Measurements from ENCODE around the gene RNF112.
"Not testable (repeated sequence)": the region's sequence is repeated elsewhere in the genome, so short reads cannot be mapped to it uniquely, and the experiment has no call there.

The RNF112 gene

DNA sequence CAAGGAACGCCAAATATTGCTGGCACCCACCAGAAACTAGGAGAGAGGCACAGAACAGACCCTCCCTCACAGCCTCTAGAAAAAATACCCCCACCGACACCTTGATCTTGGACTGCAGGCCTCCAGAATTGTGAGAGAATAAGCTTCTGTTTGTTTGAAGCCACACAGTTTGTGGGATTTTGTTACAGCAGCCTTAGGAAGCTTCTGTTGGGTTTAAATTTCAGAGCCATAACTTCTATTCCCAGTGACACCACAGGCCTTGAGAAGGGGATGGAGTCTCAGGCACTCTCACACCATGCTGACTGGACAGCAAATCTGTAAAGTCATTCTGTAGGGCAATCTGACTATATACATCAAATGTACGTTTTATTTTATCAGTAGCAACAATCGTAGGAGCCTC, 38.6 kb downstream of the RNF112 start:
- H3K9me3 ChIP-seq (ENCODE audit: control insufficient read depth, insufficient read depth, low read length): no peaks in the 10 kb centered on the region

GRCh38 chr17:19453296-19453695, 42.3 kb downstream of the RNF112 start:
- H3K36me3 ChIP-seq (ENCODE audit: insufficient read depth, low read length): no peaks in the 10 kb centered on the region
- H3K9ac ChIP-seq (ENCODE audit: low read depth, low read length): no peak overlapping the region
- H3K9me3 ChIP-seq (ENCODE audit: control insufficient read depth, insufficient read depth, low read length): no peaks in the 10 kb centered on the region
- H3K4me1 ChIP-seq (ENCODE audit: insufficient read depth, low read length): peaks cover 33% of the 10 kb centered on the region

More for the DNA sequence above, 38.6 kb downstream of the RNF112 start:
- Histone ChIP-seq H3K36me3 (ENCODE audit: insufficient read depth, low read length) (no peaks in the 10 kb centered on the region), H3K9ac (ENCODE audit: low read depth, low read length) (no peak overlapping the region), H3K4me1 (ENCODE audit: insufficient read depth, low read length) (peaks cover 17% of the 10 kb centered on the region; the same call in 1 of the 2 replicates)

DNA sequence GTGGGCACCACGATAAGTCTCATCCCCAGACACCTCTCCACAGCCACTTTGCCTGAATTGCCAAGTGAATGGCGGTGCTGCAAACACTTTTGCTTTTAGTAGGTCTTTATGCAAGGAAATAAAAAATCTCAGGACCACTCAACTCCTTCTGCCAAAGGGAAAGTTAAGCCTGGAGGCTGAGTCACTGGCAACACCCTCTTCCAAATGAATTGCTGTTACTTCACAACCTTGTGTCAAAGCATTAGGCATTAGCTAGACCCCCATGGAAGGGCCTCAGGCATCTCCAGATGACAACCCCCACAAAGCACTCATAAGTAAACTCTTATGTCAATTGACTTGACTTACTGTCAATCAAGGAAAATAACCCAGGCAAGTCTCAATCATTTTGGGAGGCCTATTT, 43.0 kb downstream of the RNF112 start:
- no peaks in the 10 kb centered on the region for H3K9me3 ChIP-seq (ENCODE audit: control insufficient read depth, insufficient read depth, low read length)
- H3K9ac ChIP-seq (ENCODE audit: low read depth, low read length): no peak overlapping the region
- peaks cover 31% of the 10 kb centered on the region for H3K4me1 ChIP-seq (ENCODE audit: insufficient read depth, low read length)
- H3K36me3 ChIP-seq (ENCODE audit: insufficient read depth, low read length): no peaks in the 10 kb centered on the region

GRCh38 chr17:19456016-19456927, 45.2 kb downstream of the RNF112 start:
- Histone ChIP-seq H3K36me3 (ENCODE audit: insufficient read depth, low read length) (no peaks in the 10 kb centered on the region), H3K9me3 (ENCODE audit: control insufficient read depth, insufficient read depth, low read length) (no peaks in the 10 kb centered on the region), H3K4me1 (ENCODE audit: insufficient read depth, low read length) (peaks cover 49% of the 10 kb centered on the region), H3K9ac (ENCODE audit: low read depth, low read length) (no peak overlapping the region)

DNA sequence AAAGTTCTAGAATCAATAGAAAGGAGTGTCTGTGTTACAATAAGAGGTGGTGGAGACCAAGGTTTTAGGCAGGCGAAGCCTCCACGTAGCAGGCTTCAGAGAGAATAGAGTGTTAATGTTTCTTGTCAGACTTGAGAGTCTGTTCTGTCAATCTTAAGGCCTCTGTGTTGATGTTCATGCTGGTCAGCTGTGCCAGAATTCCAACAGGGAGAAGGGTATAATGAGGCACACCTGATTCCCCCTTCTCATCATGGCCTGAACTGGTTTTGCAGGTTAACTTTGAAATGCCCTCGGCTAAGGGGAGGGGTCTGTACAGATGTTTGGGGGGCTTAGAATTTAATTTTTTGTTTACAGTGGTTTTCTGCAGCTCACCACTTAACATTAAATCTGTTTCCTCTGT, 46.0 kb downstream of the RNF112 start:
- H3K9me3 ChIP-seq (ENCODE audit: control insufficient read depth, insufficient read depth, low read length): no peaks in the 10 kb centered on the region
- no peaks in the 10 kb centered on the region for H3K36me3 ChIP-seq (ENCODE audit: insufficient read depth, low read length)
- peaks cover 55% of the 10 kb centered on the region for H3K4me1 ChIP-seq (ENCODE audit: insufficient read depth, low read length)
- no peak overlapping the region for H3K9ac ChIP-seq (ENCODE audit: low read depth, low read length)

- Histone ChIP-seq H3K9ac (ENCODE audit: low read depth, low read length) (peak overlapping the region; percentile 9; the same call in 1 of the 2 replicates), H3K36me3 (ENCODE audit: insufficient read depth, low read length) (no peaks in the 10 kb centered on the region), H3K4me1 (ENCODE audit: insufficient read depth, low read length) (peaks cover 55% of the 10 kb centered on the region), H3K9me3 (ENCODE audit: control insufficient read depth, insufficient read depth, low read length) (no peaks in the 10 kb centered on the region)
Observed at GRCh38 chr17:19457830-19458271, 46.8 kb downstream of the RNF112 start.

DNA sequence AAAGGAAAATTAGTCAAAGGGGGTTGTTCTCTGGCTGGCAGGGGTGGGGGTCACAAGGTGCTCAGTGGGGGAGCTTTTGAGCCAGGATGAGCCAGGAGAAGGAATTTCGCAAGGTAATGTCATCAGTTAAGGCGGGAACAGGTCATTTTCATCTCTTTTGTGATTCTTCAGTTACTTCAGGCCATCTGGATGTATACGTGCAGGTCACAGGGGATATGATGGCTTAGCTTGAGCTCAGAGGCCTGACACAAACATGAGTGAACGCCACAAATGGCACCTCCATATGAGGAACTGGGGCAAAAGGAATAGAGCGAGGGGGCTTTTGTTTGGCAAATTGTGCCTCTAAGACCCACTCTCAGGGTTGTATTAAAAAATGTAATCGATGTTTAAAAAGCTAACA, 47.4 kb downstream of the RNF112 start:
- H3K9ac ChIP-seq (ENCODE audit: low read depth, low read length): peak overlapping the region; percentile 10; the same call in 1 of the 2 replicates

DNA sequence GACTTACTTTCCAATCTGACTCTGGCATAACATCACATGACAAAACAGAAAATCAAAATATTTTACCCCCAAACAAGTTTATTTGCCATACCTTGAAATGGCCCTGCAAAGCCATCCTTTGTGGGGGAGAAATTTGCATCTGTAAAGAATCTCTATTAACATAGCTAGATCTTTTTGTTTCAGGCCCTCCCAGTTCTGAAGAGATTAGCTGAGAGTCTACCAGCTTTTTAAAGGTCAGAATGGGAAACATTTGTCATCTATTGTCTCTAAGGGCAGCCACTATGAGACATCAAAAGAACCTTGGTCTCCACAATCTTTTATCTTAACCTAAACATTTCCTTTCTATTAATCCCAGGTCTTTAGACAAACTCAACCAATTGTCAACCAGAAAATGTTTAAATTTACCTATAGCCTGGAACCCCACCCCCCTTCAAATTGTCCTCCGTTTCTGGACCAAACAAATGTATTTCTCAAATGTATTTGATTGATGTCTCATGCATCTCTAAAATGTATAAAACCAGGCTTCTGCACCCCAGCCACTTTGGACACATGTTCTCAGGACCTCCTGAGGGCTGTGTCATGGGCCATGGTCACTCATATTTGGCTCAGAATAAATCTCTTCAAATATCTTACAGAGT, 48.1 kb downstream of the RNF112 start:
- H3K4me1 ChIP-seq (ENCODE audit: insufficient read depth, low read length): peaks cover 54% of the 10 kb centered on the region
- H3K9me3 ChIP-seq (ENCODE audit: control insufficient read depth, insufficient read depth, low read length); H3K36me3 ChIP-seq (ENCODE audit: insufficient read depth, low read length): not testable (repeated sequence)
- peak overlapping the region; percentile 10; the same call in 1 of the 2 replicates for H3K9ac ChIP-seq (ENCODE audit: low read depth, low read length)

More for the DNA sequence above, 47.4 kb downstream of the RNF112 start:
- not testable (repeated sequence) for H3K9me3 ChIP-seq (ENCODE audit: control insufficient read depth, insufficient read depth, low read length); H3K36me3 ChIP-seq (ENCODE audit: insufficient read depth, low read length)
- peaks cover 59% of the 10 kb centered on the region for H3K4me1 ChIP-seq (ENCODE audit: insufficient read depth, low read length)

DNA sequence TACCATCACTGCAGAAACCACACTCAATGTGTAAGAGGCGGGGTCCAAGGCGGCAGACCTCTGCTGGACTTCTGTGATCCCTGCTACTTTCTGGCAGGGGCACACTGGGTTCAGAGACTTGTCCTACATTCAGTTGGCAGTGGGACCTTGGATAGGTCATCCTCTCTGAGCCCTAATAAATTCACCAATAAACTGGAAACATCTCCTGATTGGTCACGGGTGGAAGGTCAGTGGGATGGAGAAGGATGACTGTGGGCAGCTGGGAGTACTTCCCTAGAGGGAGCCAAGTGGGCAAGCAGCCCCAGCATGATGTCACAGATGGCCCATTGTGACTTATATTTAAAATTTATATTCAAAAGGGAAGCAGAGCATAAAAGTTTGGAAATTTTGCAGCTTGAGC, 49.7 kb downstream of the RNF112 start:
- peaks cover 54% of the 10 kb centered on the region for H3K4me1 ChIP-seq (ENCODE audit: insufficient read depth, low read length)
- no peaks in the 10 kb centered on the region for H3K36me3 ChIP-seq (ENCODE audit: insufficient read depth, low read length)
- peak overlapping the region; percentile 7; the same call in 1 of the 2 replicates for H3K9ac ChIP-seq (ENCODE audit: low read depth, low read length)
- H3K9me3 ChIP-seq (ENCODE audit: control insufficient read depth, insufficient read depth, low read length): no peaks in the 10 kb centered on the region

DNA sequence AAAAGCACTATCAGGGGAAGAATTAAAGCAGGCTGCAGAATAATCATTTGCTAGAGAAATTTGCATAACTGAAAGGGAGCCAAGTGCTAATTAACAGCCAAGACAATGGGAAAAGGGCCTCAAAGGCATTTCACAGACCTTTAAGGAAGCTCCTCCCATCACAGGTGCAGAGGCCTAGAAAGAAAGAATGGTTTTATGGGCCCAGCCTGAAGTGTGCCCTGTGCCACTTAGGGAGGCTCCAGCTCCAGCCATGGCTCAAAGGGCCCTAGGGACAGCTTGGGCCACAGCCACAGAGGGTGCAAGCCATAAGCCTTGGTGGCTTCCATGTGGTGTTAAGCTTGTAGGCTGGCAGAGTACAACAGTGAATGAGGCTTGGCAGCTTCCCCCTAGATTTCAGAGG, 50.1 kb downstream of the RNF112 start:
- Histone ChIP-seq H3K9me3 (ENCODE audit: control insufficient read depth, insufficient read depth, low read length) (no peaks in the 10 kb centered on the region), H3K36me3 (ENCODE audit: insufficient read depth, low read length) (no peaks in the 10 kb centered on the region), H3K4me1 (ENCODE audit: insufficient read depth, low read length) (peaks cover 53% of the 10 kb centered on the region), H3K9ac (ENCODE audit: low read depth, low read length) (peak overlapping the region; percentile 7; the same call in 1 of the 2 replicates)

- no peaks in the 10 kb centered on the region for H3K36me3 ChIP-seq (ENCODE audit: insufficient read depth, low read length)
- H3K4me1 ChIP-seq (ENCODE audit: insufficient read depth, low read length): peaks cover 47% of the 10 kb centered on the region
- H3K9me3 ChIP-seq (ENCODE audit: control insufficient read depth, insufficient read depth, low read length): no peaks in the 10 kb centered on the region
- H3K9ac ChIP-seq (ENCODE audit: low read depth, low read length): no peak overlapping the region
Observed at GRCh38 chr17:19461681-19462080, 50.6 kb downstream of the RNF112 start.

DNA sequence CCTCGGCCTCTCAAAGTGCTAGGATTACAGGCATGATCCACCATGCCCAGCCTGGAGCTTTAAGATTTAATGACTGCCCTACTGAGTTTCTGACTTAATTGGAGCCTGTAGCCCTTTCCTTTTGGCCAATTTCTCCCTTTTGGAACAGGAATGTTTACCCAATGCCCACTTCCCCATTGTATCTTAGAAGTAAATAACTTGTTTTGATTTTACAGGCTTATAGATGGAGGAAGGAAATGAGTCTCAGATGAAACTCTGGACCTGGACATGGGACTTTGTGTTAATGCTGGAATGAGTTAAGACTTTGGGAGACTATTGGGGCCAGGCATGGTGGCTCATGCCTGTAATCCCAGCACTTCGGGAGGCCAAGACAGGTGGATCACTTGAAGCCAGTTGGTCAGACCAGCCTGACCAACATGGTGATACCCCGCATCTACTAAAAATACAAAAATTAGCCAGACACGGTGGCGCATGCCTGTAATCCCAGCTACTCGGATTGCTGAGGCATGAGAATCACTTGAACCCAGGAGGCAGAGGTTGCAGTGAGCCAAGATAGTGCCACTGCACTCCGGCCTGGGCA, 51.5 kb downstream of the RNF112 start:
- H3K9ac ChIP-seq (ENCODE audit: low read depth, low read length); H3K36me3 ChIP-seq (ENCODE audit: insufficient read depth, low read length); H3K9me3 ChIP-seq (ENCODE audit: control insufficient read depth, insufficient read depth, low read length): not testable (repeated sequence)
- peaks cover 44% of the 10 kb centered on the region for H3K4me1 ChIP-seq (ENCODE audit: insufficient read depth, low read length)

DNA sequence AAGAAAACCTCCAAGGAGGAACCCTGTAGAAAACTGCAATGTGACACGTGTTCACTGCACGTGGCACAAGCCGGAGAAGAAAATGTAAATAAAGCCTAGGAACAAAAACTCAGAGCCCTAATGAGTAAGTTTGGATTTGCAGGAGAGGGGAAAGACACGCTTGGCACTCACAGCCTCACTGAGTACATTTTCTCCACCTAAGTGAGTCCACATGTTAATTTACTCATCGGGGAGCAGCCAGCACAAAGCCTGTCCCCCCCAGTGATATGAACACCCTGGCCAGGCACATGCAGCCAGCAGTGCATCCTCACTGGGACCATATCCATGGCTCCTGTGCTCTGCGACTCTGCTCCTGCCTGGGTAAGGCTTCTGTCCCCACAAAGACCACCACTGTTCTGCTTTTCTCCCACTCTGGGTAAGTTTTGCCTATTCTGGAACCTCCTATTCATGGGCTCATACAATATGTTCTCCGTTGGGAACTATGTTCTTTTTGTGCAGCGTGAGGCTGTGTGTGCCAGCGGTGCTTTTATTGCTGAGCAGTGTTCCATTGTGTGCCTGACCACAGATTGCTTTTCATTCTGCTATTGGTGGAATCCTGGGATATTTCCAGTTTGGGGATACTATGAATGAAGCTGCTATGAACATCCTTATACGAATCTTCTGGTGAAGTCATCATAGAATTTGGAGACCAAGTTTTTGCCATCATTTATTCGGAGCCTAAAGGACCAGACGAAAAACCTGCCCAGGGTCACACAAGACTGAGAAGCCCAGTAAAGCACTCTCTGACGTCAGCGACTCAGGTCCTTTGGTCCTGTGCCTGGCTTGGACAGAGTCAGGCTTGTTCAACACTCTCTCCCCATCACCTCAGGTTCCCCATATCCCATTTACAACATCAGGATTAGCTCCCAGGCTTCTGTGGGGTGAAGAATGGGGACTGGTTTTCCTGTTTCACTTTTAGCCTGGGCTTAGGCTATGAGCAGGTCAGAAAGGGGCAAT, 53.3 kb downstream of the RNF112 start:
- H3K9me3 ChIP-seq (ENCODE audit: control insufficient read depth, insufficient read depth, low read length): no peaks in the 10 kb centered on the region
- H3K36me3 ChIP-seq (ENCODE audit: insufficient read depth, low read length): no peaks in the 10 kb centered on the region
- peaks cover 37% of the 10 kb centered on the region for H3K4me1 ChIP-seq (ENCODE audit: insufficient read depth, low read length)
- H3K9ac ChIP-seq (ENCODE audit: low read depth, low read length): no peak overlapping the region
